HG03432 (cell line): Measurements from ENCODE around the gene UNC5C.
"Not testable (repeated sequence)": the region's sequence is repeated elsewhere in the genome, so short reads cannot be mapped to it uniquely, and the experiment has no call there.

ENCODE experiments used
- ATAC-seq: cut with Tn5 transposase; IDR thresholded peaks from one replicate; pipeline ENCODE4 v1.9.1; 2021; ENCODE audit warnings: mild to moderate bottlenecking, moderate library complexity; ENCODE audit not compliant: unreplicated experiment

Gene UNC5C

GRCh38 chr4:95141361-95141760, 407.4 kb downstream of the UNC5C start:
- ATAC-seq: no peak

- not testable (repeated sequence) for ATAC-seq
Observed at GRCh38 chr4:95139424-95139823, 409.3 kb downstream of the UNC5C start.

- ATAC-seq: not testable (repeated sequence)
Observed at GRCh38 chr4:95134016-95134415, 414.8 kb downstream of the UNC5C start.

- ATAC-seq: no peak
Observed at GRCh38 chr4:95129821-95130311, 418.9 kb downstream of the UNC5C start.

- ATAC-seq: no peak
Observed at GRCh38 chr4:95129031-95129430, 419.7 kb downstream of the UNC5C start.

DNA sequence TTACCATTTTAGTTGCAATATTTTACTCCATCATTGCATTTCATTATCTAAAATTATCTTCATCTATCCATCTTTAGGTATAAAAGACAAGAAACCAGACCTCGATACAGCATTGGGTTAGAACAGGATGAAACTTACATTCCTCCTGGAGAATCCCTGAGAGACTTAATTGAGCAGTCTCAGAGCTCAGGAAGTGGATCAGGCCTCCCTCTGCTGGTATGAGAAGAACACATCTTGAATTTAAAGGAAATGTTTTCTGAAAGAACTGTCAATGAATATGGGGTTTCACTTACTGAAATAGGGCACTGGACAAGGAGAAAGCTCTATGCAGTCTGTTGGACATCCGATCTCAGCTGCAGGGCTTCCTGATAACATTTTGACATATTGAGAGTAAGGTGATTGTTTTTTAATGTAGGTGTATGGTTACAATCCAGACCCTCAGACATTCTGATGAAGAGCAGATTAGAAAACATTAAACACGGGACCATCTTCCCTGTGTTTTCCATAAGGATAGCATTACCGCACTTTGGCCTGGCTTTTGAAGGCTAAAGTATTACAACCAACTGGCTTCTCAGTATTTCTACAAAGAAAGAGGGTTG, 423.8 kb downstream of the UNC5C start:
- no peak for ATAC-seq

DNA sequence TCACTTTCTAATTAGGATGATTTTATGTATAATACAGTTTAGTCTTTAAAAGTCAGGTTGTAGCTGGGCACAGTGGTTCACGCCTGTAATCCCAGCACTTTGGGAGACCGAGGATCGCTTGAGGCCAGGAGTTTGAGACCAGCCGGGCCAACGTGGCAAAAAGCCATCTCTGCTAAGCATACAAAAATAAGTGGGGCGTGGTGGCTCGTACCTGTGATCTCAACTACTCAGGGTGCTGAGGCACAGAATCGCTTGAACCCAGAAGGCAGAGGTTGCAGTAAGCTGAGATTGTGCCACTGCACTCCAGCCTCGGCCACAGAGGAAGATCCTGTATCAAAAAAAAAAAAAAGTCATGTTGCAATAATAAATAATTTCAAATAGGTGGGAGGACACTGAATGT, 426.8 kb downstream of the UNC5C start:
- no peak for ATAC-seq

GRCh38 chr4:95120456-95120855, 428.3 kb downstream of the UNC5C start:
- no peak for ATAC-seq

DNA sequence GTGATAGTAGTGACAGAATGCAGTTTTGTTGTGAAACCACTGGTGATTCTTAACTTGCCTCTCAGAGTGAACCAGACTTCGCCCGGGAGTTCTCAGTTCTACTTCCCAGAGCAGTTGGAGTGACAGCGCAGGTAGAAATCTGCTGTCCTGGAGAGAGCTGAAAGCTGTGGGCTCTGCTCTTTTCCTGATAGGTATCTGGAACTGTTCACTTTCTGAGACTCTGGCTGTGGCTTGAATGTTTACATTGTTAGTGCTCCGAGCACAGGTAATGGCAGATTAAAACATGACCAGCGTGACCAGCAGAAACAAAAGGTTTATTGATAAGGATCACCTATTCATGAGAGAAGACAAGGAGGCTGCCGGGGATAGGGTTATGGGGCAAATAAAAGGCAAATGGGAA, 430.3 kb downstream of the UNC5C start:
- ATAC-seq: no peak

DNA sequence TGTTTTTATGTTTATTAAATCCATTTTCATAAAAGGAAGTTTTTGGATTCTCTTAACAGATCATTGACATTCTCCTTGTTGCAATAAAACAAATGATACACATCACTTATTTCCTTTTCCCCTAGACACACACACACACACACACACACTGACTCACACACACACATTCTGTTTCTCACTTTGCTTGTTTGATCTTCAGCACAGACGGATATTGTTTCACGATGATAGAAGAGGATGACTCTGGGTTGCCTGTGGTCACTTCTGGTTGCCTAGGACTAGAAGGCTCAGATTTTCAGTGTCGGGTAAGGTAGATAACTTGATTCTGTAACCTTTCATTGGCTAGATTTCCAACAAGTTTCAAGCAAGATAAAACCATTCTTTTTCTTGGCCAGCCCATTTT, 434.3 kb downstream of the UNC5C start:
- ATAC-seq: no peak
